Measurements from ENCODE around the gene RAB8A. TPM values are rescaled to one million over a fixed set of nuclear protein-coding genes. Genes with fewer than 3 reads are reported as not detected.

Gene RAB8A
- total RNA-seq, 4 donors from 2014 or later, result 8.3 to 12.1 (median 9.2) TPM

- no peak overlapping the region for H3K27ac ChIP-seq
- DNase-seq (no peak), ATAC-seq (no peak)
- H3K4me3 ChIP-seq, result no peak overlapping the region
- H3K4me1 ChIP-seq, result no peaks in the 10 kb centered on the region
- H3K36me3 ChIP-seq, result no peaks in the 10 kb centered on the region
- no peak for TF ChIP-seq POLR2A (IDR thresholded peaks at IDR 0.05)
- TF ChIP-seq CTCF (IDR thresholded peaks at IDR 0.05 in 4 of 5, conservative IDR thresholded peaks at IDR 0.05 in 1 of 5), result no peak
- H3K9me3 ChIP-seq, result no peaks in the 10 kb centered on the region
- in situ Hi-C loops (cut with MboI; ENCODE audit: low sequenced_read_pairs in 4 of 4), result loop anchor here in 2 of 4 donors (25.0 kb wide), 2 partner anchors 545 to 570 kb away; partner anchors contain the start of gene CYP4F8 (in 1 of the 2)
- intact Hi-C loops (cut with DNase I; ENCODE audit: low total_unique reads), result no loop called here
- H3K27me3 ChIP-seq, result no peaks in the 10 kb centered on the region
Observed at GRCh38 chr19:16157601-16158000, 45.9 kb downstream of the RAB8A start.

DNA sequence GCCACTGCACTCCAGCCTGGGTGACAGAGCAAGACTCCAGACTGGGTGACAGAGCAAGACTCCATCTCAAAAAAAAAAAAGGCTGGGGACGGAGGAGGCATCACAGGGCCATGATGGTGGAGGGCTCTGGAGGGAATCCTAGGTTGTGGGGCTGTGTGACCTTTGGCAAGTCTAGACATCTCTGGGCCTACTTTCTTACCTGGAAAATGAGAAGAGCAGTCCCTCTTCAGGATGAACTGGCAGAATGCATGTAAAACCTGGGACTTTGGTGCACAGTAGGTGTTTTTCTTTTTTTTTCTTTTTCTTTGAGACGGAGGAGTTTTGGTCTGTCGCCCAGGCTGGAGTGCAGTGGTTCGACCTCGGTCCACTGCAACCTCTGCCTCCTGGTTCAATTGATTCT lies 48.0 kb downstream of the RAB8A start:
- Histone ChIP-seq H3K27me3 (no peaks in the 10 kb centered on the region), H3K4me3 (no peak overlapping the region), H3K4me1 (no peaks in the 10 kb centered on the region), H3K27ac (no peak overlapping the region), H3K36me3 (no peaks in the 10 kb centered on the region), H3K9me3 (no peaks in the 10 kb centered on the region)
- in situ Hi-C loops (cut with MboI; ENCODE audit: low sequenced_read_pairs in 4 of 4), result loop anchor here in 2 of 4 donors (25.0 kb wide), 2 partner anchors 547 to 572 kb away; partner anchors contain the start of gene CYP4F8 (in 1 of the 2)
- TF ChIP-seq POLR2A (IDR thresholded peaks at IDR 0.05), result no peak
- TF ChIP-seq CTCF (IDR thresholded peaks at IDR 0.05 in 4 of 5, conservative IDR thresholded peaks at IDR 0.05 in 1 of 5), result no peak
- DNase-seq (no peak), ATAC-seq (no peak)
- intact Hi-C loops (cut with DNase I; ENCODE audit: low total_unique reads), result no loop called here

- no peak overlapping the region for H3K4me3 ChIP-seq
- no peaks in the 10 kb centered on the region for H3K9me3 ChIP-seq
- no peak for DNase-seq
- H3K4me1 ChIP-seq, result no peaks in the 10 kb centered on the region
- no peak overlapping the region for H3K27ac ChIP-seq
- H3K27me3 ChIP-seq, result no peaks in the 10 kb centered on the region
- H3K36me3 ChIP-seq, result no peaks in the 10 kb centered on the region
- in situ Hi-C loops (cut with MboI; ENCODE audit: low sequenced_read_pairs in 4 of 4) (loop anchor here in 2 of 4 donors (25.0 kb wide), 2 partner anchors 548 to 573 kb away; partner anchors contain the start of gene CYP4F8 (in 1 of the 2)), intact Hi-C loops (cut with DNase I; ENCODE audit: low total_unique reads) (no loop called here)
- TF ChIP-seq CTCF (IDR thresholded peaks at IDR 0.05 in 4 of 5, conservative IDR thresholded peaks at IDR 0.05 in 1 of 5), result no peak
- TF ChIP-seq POLR2A (IDR thresholded peaks at IDR 0.05), result no peak
- no peak for ATAC-seq
Observed at GRCh38 chr19:16160445-16160942, 48.8 kb downstream of the RAB8A start.

- in situ Hi-C loops (cut with MboI; ENCODE audit: low sequenced_read_pairs in 4 of 4), result loop anchor here in 2 of 4 donors (25.0 kb wide), 2 partner anchors 549 to 574 kb away; partner anchors contain the start of gene CYP4F8 (in 1 of the 2)
Observed at GRCh38 chr19:16160943-16161560, 49.4 kb downstream of the RAB8A start.

More at GRCh38 chr19:16160943-16161560, 49.4 kb downstream of the RAB8A start:
- ATAC-seq, result no peak
- Histone ChIP-seq H3K4me3 (no peak overlapping the region), H3K27me3 (no peaks in the 10 kb centered on the region), H3K4me1 (no peaks in the 10 kb centered on the region), H3K27ac (no peak overlapping the region), H3K9me3 (no peaks in the 10 kb centered on the region), H3K36me3 (no peaks in the 10 kb centered on the region)
- TF ChIP-seq POLR2A (IDR thresholded peaks at IDR 0.05), result no peak
- no peak for TF ChIP-seq CTCF (IDR thresholded peaks at IDR 0.05 in 4 of 5, conservative IDR thresholded peaks at IDR 0.05 in 1 of 5)
- DNase-seq, result no peak
- intact Hi-C loops (cut with DNase I; ENCODE audit: low total_unique reads), result no loop called here
